HG02943 (cell line): ENCODE measurements around the gene NPBWR2.

Experiments
- ATAC-seq: cut with Tn5 transposase; IDR thresholded peaks from one replicate; pipeline ENCODE4 v1.9.1; 2021; ENCODE audit warnings: mild to moderate bottlenecking, low read depth, moderate library complexity; ENCODE audit not compliant: unreplicated experiment

Gene NPBWR2

DNA sequence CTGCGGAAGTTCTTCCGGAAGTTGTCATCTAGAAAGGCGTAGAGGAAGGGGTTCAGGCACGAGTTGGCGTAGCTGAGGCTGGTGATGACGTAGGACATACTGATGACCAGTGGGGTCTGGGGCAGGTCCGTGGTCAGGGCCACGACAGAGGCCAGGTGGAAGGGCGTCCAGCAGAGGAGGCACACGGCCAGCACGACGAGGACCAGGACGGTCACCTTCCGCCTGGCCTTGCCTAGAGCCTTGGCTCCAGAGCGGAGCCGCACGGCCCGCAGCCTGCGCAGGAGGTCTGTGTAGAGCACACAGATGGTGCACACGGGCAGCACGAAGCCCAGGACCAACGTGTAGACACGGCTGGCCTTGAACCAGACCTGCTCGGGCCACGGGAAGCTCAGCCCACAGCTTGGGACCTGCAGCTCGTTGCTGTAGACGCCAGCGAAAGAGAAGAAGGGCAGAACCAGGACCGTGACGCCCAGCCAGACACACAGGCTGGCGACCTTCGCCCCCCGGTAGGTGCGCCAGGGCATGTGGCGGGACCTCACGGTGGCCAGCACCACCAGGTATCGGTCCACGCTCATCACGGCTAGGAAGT lies 1.4 kb downstream of the NPBWR2 start:
- ATAC-seq, result no peak

DNA sequence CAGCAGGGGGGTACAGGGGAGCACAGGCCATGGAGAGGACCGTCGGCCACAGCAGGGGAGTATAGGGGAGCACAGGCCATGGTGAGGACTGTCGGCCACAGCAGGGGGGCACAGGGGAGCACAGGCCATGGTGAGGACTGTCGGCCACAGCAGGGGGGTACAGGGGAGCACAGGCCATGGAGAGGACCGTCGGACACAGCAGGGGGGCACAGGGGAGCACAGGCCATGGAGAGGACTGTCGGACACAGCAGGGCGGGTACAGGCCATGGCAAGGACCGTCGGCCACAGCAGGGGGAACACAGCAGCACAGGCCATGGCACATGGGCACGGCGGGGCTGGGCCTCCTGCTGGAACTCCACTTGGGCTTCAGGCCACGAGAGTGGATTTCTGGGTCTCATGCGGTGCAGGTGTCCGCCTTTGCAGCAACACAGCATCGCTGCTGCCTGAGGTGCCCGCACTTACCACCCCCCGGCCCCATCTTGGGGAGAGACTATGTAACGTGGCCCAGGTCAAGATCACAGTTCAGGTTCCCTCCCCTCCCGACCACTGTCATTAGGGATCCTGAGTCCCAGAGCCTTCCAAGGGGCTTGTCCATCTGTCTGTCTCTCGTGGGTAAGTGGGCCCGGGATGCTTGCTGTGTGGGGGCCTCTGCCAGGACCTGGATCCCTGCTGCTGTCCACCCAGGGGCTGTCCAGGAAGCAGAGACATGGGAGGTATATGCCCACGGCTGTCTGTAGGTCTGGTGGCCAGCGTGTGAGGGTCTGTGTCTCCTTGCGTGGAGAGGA lies 2.5 kb downstream of the NPBWR2 start:
- no peak for ATAC-seq

- no peak for ATAC-seq
Measured at GRCh38 chr20:64103871-64104666, 3.3 kb downstream of the NPBWR2 start.

DNA sequence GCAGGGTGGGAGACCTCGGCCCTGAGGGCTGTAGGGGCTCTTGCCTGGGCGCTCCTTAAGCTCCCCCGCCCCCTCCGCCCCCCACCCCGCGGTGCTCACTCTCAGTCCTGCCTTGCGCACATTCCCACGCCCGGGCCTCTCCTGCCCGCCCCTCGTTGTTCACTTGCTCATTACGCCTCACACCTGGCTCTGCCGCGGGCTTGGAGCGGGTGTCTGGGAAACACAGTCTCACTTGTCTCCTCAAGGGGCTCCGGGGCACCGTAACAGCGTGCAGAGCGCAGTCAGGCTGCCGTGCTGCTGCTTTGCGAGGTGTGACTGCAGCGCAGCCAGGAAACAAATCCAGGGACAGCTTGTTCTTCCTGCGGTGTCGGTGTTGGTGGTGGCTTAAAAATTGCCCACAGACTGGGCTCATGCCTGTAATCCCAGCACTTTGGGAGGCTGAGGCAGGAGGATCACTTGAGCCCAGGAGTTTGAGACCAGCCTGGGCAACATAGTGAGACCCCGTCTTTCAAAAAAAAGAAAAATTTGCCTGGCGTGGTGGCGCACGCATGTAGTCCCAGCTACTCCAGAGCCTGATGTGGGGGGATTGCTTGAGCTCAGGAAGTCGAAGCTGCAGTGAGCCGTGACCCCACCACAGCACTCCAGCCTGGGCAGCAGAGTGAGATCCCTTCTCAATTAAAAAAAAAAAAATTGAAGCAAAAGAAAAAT lies 4.6 kb downstream of the NPBWR2 start:
- ATAC-seq, result no peak

GRCh38 chr20:64101731-64102621 lies 5.4 kb downstream of the NPBWR2 start:
- no peak for ATAC-seq

DNA sequence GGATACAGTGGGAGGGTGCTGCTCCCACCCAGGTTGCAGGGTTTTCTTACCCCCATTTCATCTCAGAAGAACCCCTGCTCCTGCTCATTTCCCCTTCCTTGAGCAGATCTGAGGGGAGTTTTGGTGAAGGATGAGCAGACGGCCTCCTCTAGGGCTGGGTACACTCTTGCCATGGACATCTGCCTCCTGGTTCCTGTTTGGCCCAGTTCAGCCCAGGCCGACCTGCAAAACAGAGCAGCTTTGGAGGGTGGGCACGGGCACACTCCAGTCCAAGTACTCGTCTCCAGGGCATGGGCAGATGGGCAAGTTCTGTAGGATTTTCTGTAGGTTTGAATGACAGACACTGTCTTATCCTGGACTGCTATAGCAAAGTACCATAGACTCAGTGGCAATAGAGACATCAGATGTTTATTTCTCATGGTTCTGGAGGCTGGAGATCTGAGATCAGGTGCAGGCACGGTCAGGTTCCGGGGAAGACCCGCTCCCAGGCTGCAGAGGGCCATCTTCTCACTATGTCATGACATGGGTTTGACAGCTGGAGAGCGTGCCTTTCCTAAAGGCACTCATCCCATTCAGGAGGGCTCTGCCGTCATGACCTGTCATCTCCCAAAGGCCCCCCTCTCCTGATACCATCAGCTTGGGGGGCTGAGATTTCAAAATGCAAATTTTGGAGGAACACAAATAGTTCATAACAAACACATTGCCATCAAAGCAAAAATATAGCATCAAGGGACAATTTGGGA lies 6.2 kb downstream of the NPBWR2 start:
- ATAC-seq, result no peak

DNA sequence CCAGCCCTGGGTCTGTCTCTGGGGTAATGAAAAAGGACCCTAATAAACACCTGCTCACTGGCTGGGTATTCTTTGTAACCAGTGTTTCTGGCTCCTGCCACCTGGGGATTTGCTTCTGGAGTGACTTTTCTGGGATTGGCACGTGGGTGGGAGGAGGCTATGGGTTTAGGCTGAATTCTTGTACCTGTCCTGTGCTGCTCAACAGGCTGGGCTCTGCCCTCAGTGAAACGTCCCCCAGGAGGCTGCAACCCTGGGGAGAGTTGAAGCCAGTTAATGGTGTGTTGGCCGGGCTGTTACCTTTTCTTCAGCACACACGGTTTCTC lies 6.8 kb downstream of the NPBWR2 start:
- ATAC-seq, result no peak

GRCh38 chr20:64099880-64100565 lies 7.3 kb downstream of the NPBWR2 start:
- ATAC-seq, result no peak

DNA sequence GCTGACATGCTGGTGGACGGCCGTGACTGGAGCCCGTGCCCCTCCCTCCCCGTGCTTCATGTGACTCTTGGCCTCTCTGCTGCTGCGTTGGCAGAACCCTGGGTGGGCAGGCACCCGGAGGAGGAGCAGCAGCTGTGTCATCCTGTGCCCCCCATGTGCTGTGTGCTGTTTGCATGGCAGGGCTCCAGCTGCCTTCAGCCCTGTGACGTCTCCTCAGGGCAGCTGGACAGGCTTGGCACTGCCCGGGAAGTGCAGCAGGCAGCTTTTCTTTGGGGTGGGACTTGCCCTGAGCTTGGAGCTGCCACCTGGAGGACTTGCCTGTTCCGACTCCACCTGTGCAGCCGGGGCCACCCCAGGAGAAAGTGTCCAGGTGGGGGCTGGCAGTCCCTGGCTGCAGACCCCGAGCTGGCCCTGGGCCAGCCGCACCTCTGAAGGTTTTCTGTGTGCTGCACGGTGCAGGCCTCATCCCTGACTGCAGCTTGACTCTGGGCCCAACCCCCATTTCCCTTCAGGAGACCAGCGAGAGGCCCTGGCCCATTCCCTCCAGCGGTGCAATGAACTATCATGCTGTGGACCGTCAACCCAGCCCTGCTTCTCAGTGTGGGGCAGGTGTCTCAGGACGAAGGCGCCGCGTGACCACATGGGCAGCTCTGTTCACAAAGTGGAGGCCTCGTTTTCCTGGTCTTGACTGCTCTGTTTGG lies 8.1 kb downstream of the NPBWR2 start:
- no peak for ATAC-seq

DNA sequence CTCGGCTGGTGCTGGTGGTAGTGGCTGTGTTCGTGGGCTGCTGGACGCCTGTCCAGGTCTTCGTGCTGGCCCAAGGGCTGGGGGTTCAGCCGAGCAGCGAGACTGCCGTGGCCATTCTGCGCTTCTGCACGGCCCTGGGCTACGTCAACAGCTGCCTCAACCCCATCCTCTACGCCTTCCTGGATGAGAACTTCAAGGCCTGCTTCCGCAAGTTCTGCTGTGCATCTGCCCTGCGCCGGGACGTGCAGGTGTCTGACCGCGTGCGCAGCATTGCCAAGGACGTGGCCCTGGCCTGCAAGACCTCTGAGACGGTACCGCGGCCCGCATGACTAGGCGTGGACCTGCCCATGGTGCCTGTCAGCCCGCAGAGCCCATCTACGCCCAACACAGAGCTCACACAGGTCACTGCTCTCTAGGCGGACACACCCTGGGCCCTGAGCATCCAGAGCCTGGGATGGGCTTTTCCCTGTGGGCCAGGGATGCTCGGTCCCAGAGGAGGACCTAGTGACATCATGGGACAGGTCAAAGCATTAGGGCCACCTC lies 8.8 kb downstream of the NPBWR2 start:
- no peak for ATAC-seq

- ATAC-seq, result no peak
Measured at GRCh38 chr20:64096535-64096934, 10.8 kb downstream of the NPBWR2 start.

GRCh38 chr20:64095927-64096326 lies 11.4 kb downstream of the NPBWR2 start:
- ATAC-seq, result no peak

DNA sequence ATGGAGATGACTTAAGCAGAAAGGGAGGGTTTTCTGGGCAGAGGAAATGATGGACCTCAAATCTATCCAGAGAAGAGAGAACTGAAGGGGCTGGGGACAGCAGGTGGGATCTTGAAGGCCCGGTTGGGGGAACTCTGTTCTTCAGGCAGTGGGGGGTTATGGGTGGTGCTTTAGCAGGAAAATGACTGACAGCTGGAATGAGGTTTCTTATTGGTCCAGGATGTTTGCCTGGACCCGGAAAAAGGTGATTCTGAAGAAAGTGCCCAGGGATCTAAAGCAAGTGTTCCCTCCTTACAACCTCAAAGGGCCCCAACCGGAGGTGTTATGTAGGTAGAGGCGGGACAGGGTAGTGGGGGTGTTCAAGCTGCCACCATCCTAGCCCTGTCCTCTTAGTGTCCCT lies 11.9 kb downstream of the NPBWR2 start:
- ATAC-seq, result no peak

- ATAC-seq, result no peak
Measured at GRCh38 chr20:64093013-64093503, 14.3 kb downstream of the NPBWR2 start.

GRCh38 chr20:64092258-64093012 lies 14.9 kb downstream of the NPBWR2 start:
- ATAC-seq, result no peak

GRCh38 chr20:64091770-64092169 lies 15.6 kb downstream of the NPBWR2 start:
- no peak for ATAC-seq

- no peak for ATAC-seq
Measured at GRCh38 chr20:64091340-64091739, 16.0 kb downstream of the NPBWR2 start.
